Immature natural killer cell (primary cell): ENCODE results near the gene XRCC1. TPM values are rescaled to one million over a fixed set of nuclear protein-coding genes. Genes with fewer than 3 reads are reported as not detected.
"Not testable (repeated sequence)": the region's sequence is repeated elsewhere in the genome, so short reads cannot be mapped to it uniquely, and the experiment has no call there.

Experiments
- DNase-seq, 3 donors: peaks; one replicate each; pipeline ENCODE4 v3.0.0; 2022; ENCODE audit warnings: mixed read lengths in 1 of 3
- H3K27ac Mint-ChIP-seq, 6 donors: one replicate each; pipeline ENCODE4 v1.8.0; 2020; ENCODE audit warnings: mixed read lengths in 6 of 6, mild to moderate bottlenecking in 5 of 6, inconsistent platforms in 4 of 6, moderate library complexity in 3 of 6
- H3K27me3 Mint-ChIP-seq, 3 donors: one replicate each; pipeline ENCODE4 v1.8.0; 2020 to 2021; ENCODE audit warnings: low read depth in 3 of 3, mild to moderate bottlenecking in 3 of 3, mixed read lengths in 3 of 3, moderate library complexity in 3 of 3, inconsistent platforms in 1 of 3
- H3K36me3 Mint-ChIP-seq, 3 donors: one replicate each; pipeline ENCODE4 v1.8.0; 2020; ENCODE audit warnings: mixed read lengths in 3 of 3, inconsistent platforms in 2 of 3, mild to moderate bottlenecking in 2 of 3
- H3K4me1 Mint-ChIP-seq, 2 donors: one replicate each; pipeline ENCODE4 v1.8.0; 2020; ENCODE audit warnings: inconsistent platforms in 2 of 2, mild to moderate bottlenecking in 2 of 2, mixed read lengths in 2 of 2, moderate library complexity in 1 of 2
- H3K4me3 Mint-ChIP-seq, 5 donors: one replicate each; pipeline ENCODE4 v1.8.0; 2020; ENCODE audit warnings: mild to moderate bottlenecking in 5 of 5, mixed read lengths in 5 of 5, inconsistent platforms in 3 of 5, moderate library complexity in 3 of 5
- H3K9me3 Mint-ChIP-seq, 6 donors: one replicate each; pipeline ENCODE4 v1.8.0; 2020; ENCODE audit warnings: mild to moderate bottlenecking in 6 of 6, mixed read lengths in 6 of 6, inconsistent platforms in 4 of 6, moderate library complexity in 3 of 6
- polyA plus RNA-seq, 3 donors: library from polyadenylated mRNA; unstranded; fragments of 300-500 nt; fragmentation: Illumina TruSeq; gene quantifications; one replicate each; pipeline ENCODE4 v1.2.3, GENCODE V29; 2021

XRCC1 gene
- polyA plus RNA-seq, 3 donors from 2014 or later = 13.3 to 34.3 (median 15.2) TPM

DNA sequence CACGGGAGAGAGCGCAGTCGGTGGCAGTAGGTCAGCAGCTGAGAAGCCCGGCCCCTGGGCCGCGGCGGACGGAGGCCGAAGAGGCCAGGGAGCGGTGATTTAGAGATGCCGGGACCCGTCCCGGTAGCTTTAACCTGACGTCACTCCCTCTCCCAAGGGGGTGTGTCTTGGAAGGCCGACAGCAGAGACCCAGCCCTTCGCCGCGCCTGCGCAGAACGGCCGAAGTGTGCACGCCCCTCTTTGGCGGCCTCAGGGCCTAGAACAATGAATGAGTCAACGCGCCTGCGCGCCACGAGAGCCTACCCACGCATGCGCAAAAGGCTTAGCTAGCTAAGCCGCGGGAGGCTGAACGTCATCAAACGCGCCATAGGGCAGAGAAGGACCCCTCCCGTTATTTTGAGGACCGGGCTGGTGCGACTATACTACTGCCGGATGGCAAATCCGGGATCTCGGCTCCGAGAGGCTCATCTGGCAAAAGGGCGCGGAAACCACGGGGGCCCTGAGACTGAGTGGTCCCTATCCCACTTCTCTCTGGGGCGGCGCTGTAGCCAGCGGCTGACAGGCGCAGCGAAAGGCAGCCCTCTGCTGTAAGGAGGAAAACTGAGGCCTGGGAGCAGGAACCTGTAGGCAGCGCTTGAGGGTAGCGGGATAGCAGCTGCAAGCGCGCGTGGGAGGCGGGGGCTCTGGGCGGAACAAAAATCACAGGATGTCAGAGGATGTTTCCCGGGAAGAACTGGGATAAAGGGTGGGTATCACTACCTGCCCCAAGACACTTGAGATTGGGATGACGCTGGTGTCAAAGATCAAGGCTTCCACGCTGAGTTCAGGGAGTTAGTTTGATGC, 20.9 kb upstream of the XRCC1 start, which contains the start of the genes IRGQ and ZNF576:
Gene IRGQ (minus strand): TSS at position 136 of the 843 bp plus-strand sequence. CDS start 796 bp downstream, outside the sequence.
Gene ZNF576 (plus strand): TSS at position 597 of the 843 bp plus-strand sequence. CDS start 514 bp downstream, outside the sequence.
- H3K27ac Mint-ChIP-seq = peak within 1 kb of the TSS; percentile 99 to 100 (median 100)
- peak within 1 kb of the TSS; percentile 91 to 98 (median 97) for H3K4me3 Mint-ChIP-seq
- H3K4me1 Mint-ChIP-seq = peaks cover 41 to 44% of the 10 kb centered on the region in 2 donors
- H3K27me3 Mint-ChIP-seq = peaks cover 9 to 16% (median 13%) of the 10 kb centered on the region in 3 donors
- H3K36me3 Mint-ChIP-seq = peaks cover 0 to 8% (median 0%) of the 10 kb centered on the region in 3 donors
- H3K9me3 Mint-ChIP-seq = no peaks in the 10 kb centered on the region
- DNase-seq = peak; percentile 99

DNA sequence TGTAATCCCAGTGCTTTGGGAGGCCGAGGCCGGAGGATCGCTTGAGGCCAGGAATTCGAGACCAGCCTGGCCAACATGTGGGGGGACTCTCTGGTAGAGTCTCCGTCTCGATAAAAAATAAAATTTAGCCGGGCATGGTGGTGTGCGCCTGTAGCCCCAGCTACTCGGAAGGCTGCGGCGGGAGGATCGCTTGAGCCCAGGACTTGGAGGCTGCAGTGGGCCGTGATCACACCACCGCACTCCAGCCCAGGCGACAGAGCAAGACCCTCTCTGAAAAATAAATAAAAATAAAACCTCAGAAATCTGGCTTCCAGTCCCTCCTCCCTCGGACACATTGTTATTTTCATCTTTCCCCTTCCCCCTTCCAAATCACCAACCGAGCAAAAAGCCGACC, 20.3 kb upstream of the XRCC1 start:
- H3K9me3 Mint-ChIP-seq = no peaks in the 10 kb centered on the region
- H3K36me3 Mint-ChIP-seq = peaks cover 0 to 11% (median 0%) of the 10 kb centered on the region in 3 donors
- H3K4me1 Mint-ChIP-seq = peaks cover 41 to 50% of the 10 kb centered on the region in 2 donors
- no peak for DNase-seq
- H3K4me3 Mint-ChIP-seq = peak overlapping the region; percentile 91 to 98 (median 97)
- peaks cover 9 to 16% (median 13%) of the 10 kb centered on the region in 3 donors for H3K27me3 Mint-ChIP-seq
- H3K27ac Mint-ChIP-seq = peak overlapping the region; percentile 99 to 100 (median 100)

DNA sequence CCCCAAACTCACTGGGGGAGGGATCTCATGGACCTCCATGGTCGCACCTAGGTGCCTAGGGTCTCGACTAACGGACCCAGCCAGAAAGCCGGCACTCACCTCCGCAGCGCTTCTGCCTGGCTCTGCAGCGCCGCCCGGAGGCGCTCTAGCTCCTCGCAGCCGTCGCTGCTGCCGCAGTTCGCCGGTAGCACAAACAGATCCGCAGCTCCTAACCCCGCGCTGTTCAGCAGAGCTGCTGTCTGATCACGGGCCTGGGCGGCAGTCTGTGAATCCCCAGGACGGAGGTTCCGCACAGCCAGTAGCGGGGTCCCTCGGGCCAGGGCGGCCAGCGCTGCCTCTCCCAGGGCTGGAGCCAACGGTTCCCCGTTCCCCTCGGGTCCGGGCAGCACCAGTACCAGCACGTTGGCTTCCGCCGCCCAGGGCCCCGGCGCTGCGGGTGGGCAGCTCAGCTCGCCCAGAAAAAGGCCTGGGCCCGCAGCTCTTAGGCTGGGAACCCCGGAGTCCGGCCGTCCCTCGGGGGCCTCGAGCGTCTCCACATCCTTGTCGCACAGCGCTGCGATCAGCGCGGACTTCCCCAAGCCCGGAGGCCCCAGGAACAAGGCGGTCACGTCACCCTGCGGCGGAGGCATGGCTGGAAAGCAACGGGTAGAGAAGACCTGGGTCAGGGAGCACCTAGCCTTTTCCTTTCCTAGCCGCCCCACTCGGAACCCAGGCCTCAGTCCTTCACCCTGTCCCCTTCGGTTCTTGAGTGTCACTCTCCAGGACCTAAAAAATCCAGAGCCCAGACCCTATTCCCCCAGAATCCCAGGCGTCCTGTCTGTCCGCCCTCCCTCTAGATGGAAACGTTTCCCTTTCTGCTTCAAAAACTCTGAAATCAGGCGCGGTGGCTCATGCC, 19.6 kb upstream of the XRCC1 start:
- H3K9me3 Mint-ChIP-seq = no peaks in the 10 kb centered on the region
- H3K36me3 Mint-ChIP-seq = peaks cover 0 to 13% (median 0%) of the 10 kb centered on the region in 3 donors
- H3K4me1 Mint-ChIP-seq = peaks cover 41 to 53% of the 10 kb centered on the region in 2 donors
- H3K27ac Mint-ChIP-seq = peak overlapping the region; percentile 99 to 100 (median 100)
- H3K4me3 Mint-ChIP-seq = peak overlapping the region; percentile 91 to 98 (median 97)
- DNase-seq = peak; percentile 64 to 72 (median 72)
- H3K27me3 Mint-ChIP-seq = peaks cover 9 to 16% (median 13%) of the 10 kb centered on the region in 3 donors

DNA sequence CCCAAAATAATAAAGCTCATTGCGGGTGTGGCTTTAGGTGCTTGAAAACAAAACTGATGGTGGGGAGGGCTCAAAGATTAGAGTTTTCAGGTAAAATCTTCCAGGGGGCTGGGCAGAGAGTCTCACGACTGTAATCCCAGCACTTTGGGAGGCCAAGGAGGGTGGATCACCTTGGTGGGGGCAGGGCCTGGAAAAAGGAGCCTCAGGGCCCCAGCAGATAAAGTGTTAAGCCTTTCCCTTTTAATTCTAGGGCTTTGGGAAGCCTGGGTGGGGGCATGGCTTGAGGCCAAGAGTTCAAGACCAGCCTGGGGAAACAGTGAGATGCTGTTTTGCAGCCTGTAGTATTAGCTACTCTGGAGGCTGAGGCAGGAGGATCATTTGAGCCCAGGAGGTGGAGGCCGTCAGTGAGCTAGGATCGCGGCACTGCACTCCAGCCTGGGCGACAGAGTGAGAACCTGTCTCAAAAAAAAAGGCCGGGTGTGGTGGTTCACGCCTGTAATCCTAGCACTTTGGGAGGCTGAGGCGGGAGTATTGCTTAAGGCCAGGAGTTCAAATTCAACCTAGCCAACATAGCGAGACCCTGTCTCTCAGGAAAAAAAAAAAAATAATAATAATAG, 18.9 kb upstream of the XRCC1 start:
- Mint-ChIP-seq H3K9me3 (no peaks in the 10 kb centered on the region), H3K36me3 (peaks cover 0 to 13% (median 0%) of the 10 kb centered on the region in 3 donors), H3K27me3 (peaks cover 9 to 16% (median 13%) of the 10 kb centered on the region in 3 donors), H3K27ac (peak overlapping the region; percentile 62 to 100 (median 86)), H3K4me1 (peaks cover 43 to 53% of the 10 kb centered on the region in 2 donors), H3K4me3 (peak overlapping the region; percentile 56 to 98 (median 68))
- DNase-seq = no peak

DNA sequence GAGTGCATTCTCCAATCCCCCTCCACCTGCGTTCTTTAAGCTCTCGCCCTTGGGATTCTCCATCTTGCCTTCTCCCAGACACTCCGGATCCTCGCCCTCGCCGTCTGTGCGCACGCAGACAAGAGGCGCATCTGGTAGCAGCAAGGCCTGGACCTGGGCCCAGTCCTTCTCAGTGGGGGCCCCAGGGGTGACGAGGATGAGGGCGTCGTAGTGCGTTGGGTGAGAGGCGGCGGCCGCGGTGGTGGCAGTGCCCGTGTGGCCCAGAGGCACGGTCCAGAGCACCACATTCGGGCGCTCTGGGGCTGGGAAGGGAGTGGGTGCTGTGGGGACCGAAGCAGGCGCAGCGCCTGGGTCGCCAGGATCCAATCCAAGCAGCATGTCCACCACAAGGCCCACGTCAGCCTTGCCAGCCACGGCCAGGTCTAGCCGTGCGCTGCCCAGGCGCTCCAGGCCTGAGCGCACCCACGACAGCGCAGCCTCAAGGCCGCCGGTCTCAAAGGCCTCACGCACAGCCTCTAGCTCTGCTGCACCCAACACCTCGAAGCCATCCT, 17.5 kb upstream of the XRCC1 start:
- Mint-ChIP-seq H3K27ac (peak overlapping the region in 1 of 6 donors; percentile 31), H3K36me3 (peaks cover 0 to 13% (median 0%) of the 10 kb centered on the region in 3 donors), H3K27me3 (peaks cover 9 to 16% (median 11%) of the 10 kb centered on the region in 3 donors), H3K9me3 (no peaks in the 10 kb centered on the region), H3K4me3 (no peak overlapping the region), H3K4me1 (peaks cover 39 to 47% of the 10 kb centered on the region in 2 donors)
- DNase-seq = no peak

DNA sequence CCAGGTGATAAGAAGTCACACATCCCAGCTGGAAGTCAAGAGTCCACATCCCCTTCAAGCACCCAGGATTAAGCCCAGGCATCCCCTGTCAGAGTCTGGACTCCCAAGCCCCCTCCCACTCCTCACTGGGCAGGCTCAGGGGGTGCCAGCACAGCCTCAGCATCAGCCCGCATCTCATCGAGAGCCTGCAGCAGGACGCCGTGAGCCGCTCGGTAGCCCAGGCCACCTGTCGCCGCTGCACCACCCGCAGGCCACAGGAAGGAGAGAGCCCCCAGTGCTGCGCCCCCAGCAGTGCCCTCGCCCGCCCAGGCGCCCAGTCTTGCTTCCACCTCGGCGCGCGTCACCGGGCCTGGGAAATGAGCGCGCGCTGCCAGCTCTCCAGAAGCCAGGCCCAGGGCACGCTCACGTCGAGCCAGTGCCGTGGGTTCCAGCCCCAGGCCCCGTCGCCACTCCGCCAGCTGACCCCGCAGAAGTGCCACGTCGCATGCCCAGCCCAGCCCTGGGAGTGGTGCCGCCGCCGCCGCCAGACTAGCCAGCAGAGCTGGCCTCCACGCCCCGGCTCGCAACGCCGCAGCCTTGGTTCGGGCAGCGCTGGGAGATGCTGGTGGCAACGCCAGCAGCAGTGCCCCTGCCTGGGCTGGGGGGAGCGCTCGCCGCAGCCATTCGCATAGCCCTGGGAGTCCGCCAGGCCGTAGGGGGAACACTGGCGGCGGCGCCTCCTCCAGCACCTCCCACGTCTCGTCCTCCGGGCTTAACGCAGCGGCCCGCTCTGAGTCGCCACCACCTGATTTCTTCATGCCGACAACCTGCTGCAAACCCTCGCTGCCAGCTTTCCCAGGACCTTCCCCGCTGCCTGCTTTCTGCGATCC, 16.8 kb upstream of the XRCC1 start:
- no peak overlapping the region for H3K4me3 Mint-ChIP-seq
- H3K9me3 Mint-ChIP-seq = no peaks in the 10 kb centered on the region
- peaks cover 31 to 40% of the 10 kb centered on the region in 2 donors for H3K4me1 Mint-ChIP-seq
- H3K27ac Mint-ChIP-seq = no peak overlapping the region
- no peak for DNase-seq
- H3K27me3 Mint-ChIP-seq = peaks cover 9 to 16% (median 11%) of the 10 kb centered on the region in 3 donors
- H3K36me3 Mint-ChIP-seq = peaks cover 0 to 13% (median 0%) of the 10 kb centered on the region in 3 donors

DNA sequence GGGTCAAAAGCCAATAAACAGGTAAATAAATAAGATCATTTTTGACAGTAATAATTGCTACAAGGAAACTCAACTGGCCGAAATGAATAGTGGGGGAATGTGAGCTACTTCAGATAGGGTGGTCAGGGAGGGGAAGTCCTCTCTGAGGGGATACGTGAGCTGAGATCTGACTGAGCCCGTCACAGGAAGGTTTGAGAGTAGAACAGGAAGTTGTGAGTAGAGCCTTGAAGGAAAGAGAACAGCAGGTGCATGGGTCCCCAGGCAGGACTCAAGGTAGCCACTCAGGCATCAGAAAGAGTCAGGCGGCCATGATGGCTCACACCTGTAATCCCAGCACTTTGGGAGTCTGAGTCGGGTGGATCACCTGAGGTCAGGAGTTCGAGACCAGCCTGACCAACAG, 14.4 kb upstream of the XRCC1 start:
- Mint-ChIP-seq H3K4me3 (no peak overlapping the region), H3K9me3 (no peaks in the 10 kb centered on the region), H3K4me1 (peaks cover 13 to 18% of the 10 kb centered on the region in 2 donors), H3K36me3 (peaks cover 0 to 19% (median 4%) of the 10 kb centered on the region in 3 donors), H3K27ac (peak overlapping the region in 5 of 6 donors; percentile 14 to 81 (median 74)), H3K27me3 (peaks cover 0 to 5% (median 4%) of the 10 kb centered on the region in 3 donors)
- DNase-seq = no peak

DNA sequence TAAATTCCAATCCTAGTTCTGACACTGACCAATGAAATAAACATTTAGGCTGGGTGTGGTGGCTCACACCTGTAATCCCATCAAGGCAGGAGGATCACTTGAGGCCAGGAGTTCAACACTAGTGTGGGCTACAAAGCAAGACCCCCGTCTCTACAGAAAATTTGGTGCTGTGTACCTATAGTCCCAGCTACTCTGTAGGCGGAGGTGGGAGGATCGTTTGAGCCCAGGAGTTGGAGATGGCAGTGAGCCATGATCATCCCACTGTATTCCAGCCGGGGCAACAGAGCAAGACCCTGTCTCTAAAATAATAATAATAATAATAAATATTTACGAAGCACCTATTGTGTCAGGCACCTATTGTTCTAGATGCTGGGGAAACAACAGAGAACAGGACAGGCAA, 13.9 kb upstream of the XRCC1 start:
- DNase-seq = no peak
- peaks cover 0 to 19% (median 4%) of the 10 kb centered on the region in 3 donors for H3K36me3 Mint-ChIP-seq
- H3K27me3 Mint-ChIP-seq = peaks cover 0 to 5% (median 4%) of the 10 kb centered on the region in 3 donors
- no peak overlapping the region for H3K4me3 Mint-ChIP-seq
- peak overlapping the region in 4 of 6 donors; percentile 14 to 76 (median 59) for H3K27ac Mint-ChIP-seq
- H3K4me1 Mint-ChIP-seq = peaks cover 12 to 21% of the 10 kb centered on the region in 2 donors
- H3K9me3 Mint-ChIP-seq = no peaks in the 10 kb centered on the region

DNA sequence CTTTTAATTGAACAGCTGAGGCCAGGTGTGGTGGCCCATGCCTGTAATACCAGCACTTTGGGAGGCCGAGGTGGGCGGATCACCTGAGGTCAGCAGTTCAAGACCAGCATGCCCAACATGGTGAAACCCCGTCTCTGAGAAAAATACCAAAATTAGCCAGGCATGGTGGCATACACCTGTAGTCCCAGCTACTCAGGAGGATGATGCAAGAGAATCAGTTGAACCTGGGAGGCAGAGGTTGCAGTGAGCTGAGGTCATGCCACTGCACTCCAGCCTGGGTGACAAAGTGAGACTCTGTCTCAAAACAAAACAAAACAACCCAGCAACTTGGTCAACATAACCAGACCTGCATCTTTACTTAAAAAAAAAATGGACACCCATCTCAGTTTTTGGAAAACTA, 11.7 kb upstream of the XRCC1 start:
- not testable (repeated sequence) for H3K4me3 Mint-ChIP-seq, H3K9me3 Mint-ChIP-seq, DNase-seq, H3K27me3 Mint-ChIP-seq, H3K27ac Mint-ChIP-seq
- peaks cover 0 to 12% (median 4%) of the 10 kb centered on the region in 3 donors for H3K36me3 Mint-ChIP-seq
- H3K4me1 Mint-ChIP-seq = peaks cover 10 to 14% of the 10 kb centered on the region in 2 donors

DNA sequence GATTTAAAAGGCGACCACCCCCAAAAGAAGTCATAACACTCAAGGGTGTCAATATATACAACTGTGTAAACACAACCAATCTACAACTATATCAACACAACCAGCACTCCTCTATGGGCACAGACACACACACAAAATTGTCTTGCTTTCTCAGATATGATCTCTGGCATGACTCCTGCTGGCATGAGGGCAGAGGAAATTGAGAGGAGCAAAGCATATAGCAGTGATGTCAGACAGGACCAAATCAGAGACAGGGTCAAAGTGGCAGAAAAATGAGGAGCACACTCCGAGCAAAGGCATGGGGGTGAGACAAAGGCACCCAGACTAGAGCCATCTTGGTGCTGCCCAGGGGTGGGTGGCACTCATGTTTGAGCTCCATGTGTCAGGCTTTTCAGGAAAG, 11.0 kb upstream of the XRCC1 start:
- peaks cover 0 to 4% (median 0%) of the 10 kb centered on the region in 3 donors for H3K27me3 Mint-ChIP-seq
- H3K27ac Mint-ChIP-seq = peak overlapping the region in 2 of 6 donors; percentile 4 to 9
- H3K4me3 Mint-ChIP-seq = no peak overlapping the region
- no peak for DNase-seq
- H3K36me3 Mint-ChIP-seq = peaks cover 0 to 12% (median 4%) of the 10 kb centered on the region in 3 donors
- peaks cover 10 to 14% of the 10 kb centered on the region in 2 donors for H3K4me1 Mint-ChIP-seq
- H3K9me3 Mint-ChIP-seq = no peaks in the 10 kb centered on the region

DNA sequence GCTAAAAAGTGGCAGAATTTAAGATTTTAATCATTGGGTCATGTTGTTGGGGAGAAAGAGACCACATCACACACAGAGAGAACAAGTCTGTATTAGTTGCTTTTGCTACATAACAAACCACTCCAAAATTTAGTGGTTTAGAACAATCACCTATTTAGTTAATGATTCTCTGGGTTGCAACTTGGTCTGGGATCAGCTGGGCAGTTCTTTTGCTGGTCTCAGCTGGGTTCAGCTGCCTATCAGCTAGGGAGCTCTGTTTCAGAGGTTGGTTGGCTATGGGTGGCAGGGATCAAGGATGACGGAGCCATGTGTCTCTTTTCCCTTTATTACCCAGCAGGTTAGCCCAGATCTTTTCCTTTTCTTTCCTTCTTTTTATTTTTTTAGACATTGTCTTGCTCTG, 9.2 kb upstream of the XRCC1 start:
- Mint-ChIP-seq H3K9me3 (no peaks in the 10 kb centered on the region), H3K4me3 (no peak overlapping the region), H3K36me3 (peaks cover 0 to 5% (median 4%) of the 10 kb centered on the region in 3 donors), H3K27ac (peak overlapping the region; percentile 60 to 93 (median 78)), H3K27me3 (peaks cover 0 to 4% (median 4%) of the 10 kb centered on the region in 3 donors), H3K4me1 (peaks cover 13 to 14% of the 10 kb centered on the region in 2 donors)
- DNase-seq = no peak

DNA sequence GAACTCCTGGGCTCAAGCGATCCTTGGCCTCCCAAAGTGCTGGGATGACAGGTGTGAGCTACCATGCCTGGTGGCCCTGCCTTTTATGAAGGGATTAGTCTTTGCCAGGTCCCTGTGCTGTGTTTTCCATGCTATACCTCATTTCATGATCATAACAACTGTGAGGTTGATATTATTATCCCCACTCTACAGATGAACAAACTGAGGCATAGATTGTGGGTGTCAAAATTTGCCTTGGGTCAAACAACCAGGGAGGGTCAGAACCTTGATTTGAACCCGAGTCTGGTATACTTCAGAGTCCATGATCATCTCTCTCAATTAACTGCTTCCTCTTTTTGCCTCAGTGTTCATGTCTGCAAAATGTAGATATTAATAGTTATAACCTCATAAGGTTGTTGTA, 7.2 kb upstream of the XRCC1 start:
- H3K36me3 Mint-ChIP-seq = peaks cover 0 to 5% (median 4%) of the 10 kb centered on the region in 3 donors
- peak overlapping the region in 2 of 6 donors; percentile 31 to 32 for H3K27ac Mint-ChIP-seq
- DNase-seq = no peak
- H3K27me3 Mint-ChIP-seq = peaks cover 2 to 9% (median 6%) of the 10 kb centered on the region in 3 donors
- H3K4me1 Mint-ChIP-seq = peaks cover 13 to 17% of the 10 kb centered on the region in 2 donors
- H3K4me3 Mint-ChIP-seq = no peak overlapping the region
- no peaks in the 10 kb centered on the region for H3K9me3 Mint-ChIP-seq
